WERI-Rb-1 (cell line): ENCODE data around the gene MAN1C1.
A peak's percentile ranks its signal among the peaks of the same experiment; 100 is the strongest.

Experiments
- DNase-seq: peaks from one replicate; pipeline ENCODE4 v3.0.0-alpha.2; 2020
- H3K27ac ChIP-seq: fragments of 250-450 bp; sonication (Bioruptor Pico); 2 replicates; pipeline ENCODE4 v1.5.1; 2020; ENCODE audit warnings: mild to moderate bottlenecking, moderate library complexity
- H3K27me3 ChIP-seq: fragments of 250-450 bp; sonication (Bioruptor Pico); 2 replicates; pipeline ENCODE4 v1.5.1; 2021; ENCODE audit warnings: mild to moderate bottlenecking, low read depth, moderate library complexity; ENCODE audit not compliant: insufficient read depth, severe bottlenecking
- H3K36me3 ChIP-seq: fragments of 250-450 bp; sonication (Bioruptor Pico); 2 replicates; pipeline ENCODE4 v1.5.1; 2020; ENCODE audit warnings: mild to moderate bottlenecking, moderate library complexity
- H3K4me3 ChIP-seq: 2 replicates; pipeline ENCODE4 v1.5.1; 2011; ENCODE audit warnings: low read depth, mild to moderate bottlenecking, control low read depth, low read length
- H3K9me3 ChIP-seq: fragments of 250-450 bp; sonication (Bioruptor Pico); 2 replicates; pipeline ENCODE4 v1.5.1; 2021; ENCODE audit warnings: mild to moderate bottlenecking, moderate library complexity; ENCODE audit not compliant: severe bottlenecking
- TF ChIP-seq, protein P1 (sequence below): IDR thresholded peaks from 2 replicates; pipeline ENCODE4 v1.5.1; 2011; ENCODE audit warnings: low read depth, mild to moderate bottlenecking, control low read depth, inconsistent platforms, low read length

MAN1C1 gene

DNA sequence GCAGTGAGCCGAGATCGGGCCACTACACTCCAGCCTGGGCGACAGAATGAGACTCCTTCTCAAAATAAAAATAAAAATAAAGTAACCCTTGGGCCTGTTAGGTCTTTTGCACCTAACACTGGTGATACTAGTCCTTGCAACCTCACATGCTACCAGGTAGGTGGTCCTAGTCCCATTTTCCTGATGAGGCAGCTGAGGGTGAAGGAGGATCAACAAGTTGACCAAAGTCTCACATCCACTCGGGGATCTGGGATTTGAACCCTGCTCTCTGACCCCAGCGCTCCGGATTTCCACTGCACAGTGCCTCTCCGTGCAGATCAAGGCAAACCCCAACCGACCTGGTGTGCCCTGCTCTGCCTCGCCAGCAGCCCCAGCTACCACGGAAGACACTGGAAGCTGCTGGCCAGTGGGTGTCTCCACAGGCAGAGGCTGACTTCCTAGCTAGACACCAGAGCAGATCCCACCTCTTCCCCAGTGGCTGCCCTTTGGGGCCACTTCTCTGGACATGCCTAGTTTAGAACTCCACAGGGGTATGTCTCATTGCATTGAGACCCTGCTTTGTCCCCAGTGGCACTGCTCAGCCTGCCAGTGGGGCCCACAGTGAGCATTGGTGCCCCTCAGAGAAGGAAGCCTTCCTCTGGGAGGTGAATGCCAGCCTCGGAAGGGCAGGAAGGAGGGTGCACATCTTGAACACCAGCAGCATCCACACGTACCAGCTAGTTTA is 45.6 kb upstream of the MAN1C1 start:
- TF ChIP-seq, protein P1, sequence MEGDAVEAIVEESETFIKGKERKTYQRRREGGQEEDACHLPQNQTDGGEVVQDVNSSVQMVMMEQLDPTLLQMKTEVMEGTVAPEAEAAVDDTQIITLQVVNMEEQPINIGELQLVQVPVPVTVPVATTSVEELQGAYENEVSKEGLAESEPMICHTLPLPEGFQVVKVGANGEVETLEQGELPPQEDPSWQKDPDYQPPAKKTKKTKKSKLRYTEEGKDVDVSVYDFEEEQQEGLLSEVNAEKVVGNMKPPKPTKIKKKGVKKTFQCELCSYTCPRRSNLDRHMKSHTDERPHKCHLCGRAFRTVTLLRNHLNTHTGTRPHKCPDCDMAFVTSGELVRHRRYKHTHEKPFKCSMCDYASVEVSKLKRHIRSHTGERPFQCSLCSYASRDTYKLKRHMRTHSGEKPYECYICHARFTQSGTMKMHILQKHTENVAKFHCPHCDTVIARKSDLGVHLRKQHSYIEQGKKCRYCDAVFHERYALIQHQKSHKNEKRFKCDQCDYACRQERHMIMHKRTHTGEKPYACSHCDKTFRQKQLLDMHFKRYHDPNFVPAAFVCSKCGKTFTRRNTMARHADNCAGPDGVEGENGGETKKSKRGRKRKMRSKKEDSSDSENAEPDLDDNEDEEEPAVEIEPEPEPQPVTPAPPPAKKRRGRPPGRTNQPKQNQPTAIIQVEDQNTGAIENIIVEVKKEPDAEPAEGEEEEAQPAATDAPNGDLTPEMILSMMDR, result no peak
- no peak for DNase-seq
- Histone ChIP-seq H3K9me3 (no peaks in the 10 kb centered on the region), H3K36me3 (no peaks in the 10 kb centered on the region), H3K27ac (peak overlapping the region; percentile 94), H3K27me3 (no peaks in the 10 kb centered on the region), H3K4me3 (no peak overlapping the region)

DNA sequence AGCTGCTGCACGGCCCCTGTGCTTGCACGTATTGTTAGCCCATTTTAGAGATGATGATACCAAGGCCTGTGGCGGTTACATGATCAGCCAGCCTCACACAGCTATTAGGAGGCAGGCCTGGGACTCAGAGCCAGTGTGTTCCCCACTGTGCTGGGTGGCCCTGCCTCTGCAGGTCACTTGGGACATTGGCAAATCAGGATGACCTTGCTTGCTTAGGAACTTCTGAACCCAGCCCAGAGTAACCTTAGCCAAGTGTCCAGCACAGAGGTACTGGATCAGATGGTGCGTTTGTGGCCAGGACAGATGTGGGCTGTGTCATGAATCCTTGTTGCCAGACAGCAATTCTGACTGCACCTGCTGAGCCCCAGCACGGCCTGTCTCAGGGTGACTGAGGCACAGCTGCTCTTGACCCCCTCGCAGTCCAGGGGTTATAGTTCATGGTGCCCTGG is 45.0 kb upstream of the MAN1C1 start:
- Histone ChIP-seq H3K36me3 (no peaks in the 10 kb centered on the region), H3K27me3 (no peaks in the 10 kb centered on the region), H3K4me3 (no peak overlapping the region), H3K9me3 (no peaks in the 10 kb centered on the region), H3K27ac (no peak overlapping the region)
- TF ChIP-seq, protein P1, result no peak
- DNase-seq, result no peak

- Histone ChIP-seq H3K27me3 (no peaks in the 10 kb centered on the region), H3K4me3 (no peak overlapping the region), H3K9me3 (no peaks in the 10 kb centered on the region), H3K27ac (no peak overlapping the region), H3K36me3 (no peaks in the 10 kb centered on the region)
- DNase-seq, result no peak
- TF ChIP-seq, protein P1, result no peak
Measured at GRCh38 chr1:25572107-25572506, 44.5 kb upstream of the MAN1C1 start.

DNA sequence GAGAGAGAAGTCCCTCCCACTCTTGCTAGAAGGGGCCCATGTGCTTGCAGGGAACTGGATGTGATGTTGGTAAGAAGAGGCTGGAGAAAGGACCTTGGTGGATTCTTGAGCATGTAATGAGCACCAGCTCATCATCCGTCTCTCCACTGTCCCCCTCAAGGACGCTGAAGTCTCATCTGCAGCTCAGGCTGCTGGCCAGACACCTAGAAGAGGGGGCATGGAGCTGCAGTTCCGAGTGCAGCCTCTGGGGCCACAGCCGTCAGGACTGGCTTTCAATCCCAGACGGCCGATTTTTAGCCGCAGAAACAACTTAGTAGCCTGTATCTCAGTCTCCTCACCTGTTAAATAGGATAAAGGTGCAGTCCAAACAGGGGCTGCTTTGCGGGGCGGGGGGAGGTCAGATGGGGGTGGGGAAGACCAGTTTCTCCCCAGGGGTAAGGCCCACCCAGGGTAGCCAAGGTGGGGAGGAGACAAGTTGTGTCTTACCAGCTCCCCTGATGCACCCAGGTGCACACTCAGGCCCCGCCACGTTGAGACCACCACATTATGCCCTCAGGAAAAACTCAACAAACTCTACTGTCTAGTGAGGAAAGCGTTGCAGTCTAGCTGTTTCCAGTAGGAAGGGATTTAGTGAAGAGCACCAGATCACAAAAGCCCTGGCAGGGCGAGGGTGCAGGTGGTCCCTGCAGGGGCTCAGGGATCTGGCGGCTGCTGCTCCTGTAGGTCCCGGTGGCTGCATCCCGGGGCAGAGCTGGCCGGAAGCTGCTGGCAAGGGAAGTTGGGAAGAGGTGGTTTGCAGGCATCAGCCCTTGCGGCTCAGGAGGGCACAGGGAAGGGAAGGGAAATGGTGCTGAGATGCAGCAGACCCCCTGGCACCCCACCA is 43.6 kb upstream of the MAN1C1 start:
- H3K4me3 ChIP-seq, result no peak overlapping the region
- no peaks in the 10 kb centered on the region for H3K27me3 ChIP-seq
- DNase-seq, result peak; percentile 85
- H3K27ac ChIP-seq, result 0 out of 2 replicates have a peak overlapping the region, but pooled peaks have one; percentile 12
- H3K9me3 ChIP-seq, result no peaks in the 10 kb centered on the region
- H3K36me3 ChIP-seq, result no peaks in the 10 kb centered on the region
- TF ChIP-seq, protein P1, result peak; percentile 81

GRCh38 chr1:25573591-25573930 is 43.0 kb upstream of the MAN1C1 start:
- H3K36me3 ChIP-seq, result no peaks in the 10 kb centered on the region
- DNase-seq, result peak; percentile 47
- no peak overlapping the region for H3K4me3 ChIP-seq
- 0 out of 2 replicates have a peak overlapping the region, but pooled peaks have one; percentile 12 for H3K27ac ChIP-seq
- TF ChIP-seq, protein P1, result no peak
- no peaks in the 10 kb centered on the region for H3K9me3 ChIP-seq
- no peaks in the 10 kb centered on the region for H3K27me3 ChIP-seq
